K562 (cell line): ENCODE measurements around the gene SOX18. TPM values are rescaled to one million over a fixed set of nuclear protein-coding genes. Genes with fewer than 3 reads are reported as not detected.

Experiments
- ATAC-seq: fragments of 200-7000 bp; cut with Tn5 transposase; 3 replicates; pipeline ENCODE4 v1.9.1; 2020; ENCODE audit warnings: moderate library complexity
- BruUV-seq: library from RNA; stranded (reverse); fragments of 400-500 nt; replicated peaks from 2 replicates; lab custom pipeline; 2021; lab: Mats Ljungman, UMichigan
- CTCF ChIA-PET: fragments of 300-600 bp; formaldehyde crosslinking; extraction: SDS; loops from one replicate; lab custom pipeline; 2021; ENCODE audit warnings: low intra/inter-chr PET ratio; lab: Yijun Ruan, JAX
- POLR2A ChIA-PET: fragments of 300-600, 350-650 bp; sonication (Branson Sonifier 250); formaldehyde crosslinking; extraction: SDS; loops from one replicate; lab custom pipeline; 2021; ENCODE audit warnings: antibody characterized with exemption, inconsistent platforms; lab: Yijun Ruan, JAX
- DNase-seq, 4 experiments: peaks; one replicate each; pipeline versions ENCODE4 v3.0.0 to v3.0.0-alpha.2; 2011 to 2018; ENCODE audit warnings: low spot score in 3 of 4, mixed read lengths in 3 of 4; ENCODE audit errors: extremely low read depth in 1 of 4
- FAIRE-seq: peaks from 2 replicates; lab custom pipeline; 2011; peaks lifted over from hg19 to GRCh38; lab: Jason Lieb, UNC
- H2AFZ ChIP-seq: 2 replicates; pipeline ENCODE4 v1.6.0; 2011; ENCODE audit warnings: low read depth, low read length, control low read depth, inconsistent platforms
- H3K27ac ChIP-seq: fragments of 200-600 bp; 3 replicates; pipeline ENCODE4 v1.8.0; 2011; ENCODE audit warnings: low read depth, mild to moderate bottlenecking, control low read depth, inconsistent platforms, low read length, moderate library complexity, mixed read lengths; ENCODE audit errors: extremely low read depth
- H3K27me3 ChIP-seq, 2 experiments: fragments of 300-600 bp in 1 of 2; 2 replicates in 1 of 2; 3 replicates in 1 of 2; pipeline versions ENCODE4 v1.6.0 to v1.8.0; 2011; ENCODE audit warnings: inconsistent platforms in 2 of 2, low read length in 2 of 2, mild to moderate bottlenecking in 1 of 2, mixed read lengths in 1 of 2, moderate library complexity in 1 of 2; ENCODE audit not compliant: control insufficient read depth in 2 of 2, insufficient read depth in 2 of 2
- H3K36me3 ChIP-seq: fragments of 300-600 bp; 3 replicates; pipeline ENCODE4 v1.8.0; 2011; ENCODE audit warnings: mild to moderate bottlenecking, low read length, inconsistent platforms; ENCODE audit not compliant: control insufficient read depth, insufficient read depth
- H3K4me1 ChIP-seq, 2 experiments: fragments of 200-600 bp in 1 of 2; replicated peaks in 1 of 2; 2 replicates in 1 of 2; 3 replicates in 1 of 2; pipeline versions ENCODE4 v1.5.1 to v1.8.0; 2011; ENCODE audit warnings: inconsistent platforms in 2 of 2, low read length in 2 of 2, mild to moderate bottlenecking in 1 of 2, mixed read lengths in 1 of 2, moderate library complexity in 1 of 2; ENCODE audit not compliant: control insufficient read depth in 2 of 2, insufficient read depth in 2 of 2
- H3K4me2 ChIP-seq: 2 replicates; pipeline ENCODE4 v1.6.1; 2011; ENCODE audit warnings: low read length, control low read depth, inconsistent platforms, mixed read lengths; ENCODE audit not compliant: insufficient read depth
- H3K4me3 ChIP-seq: fragments of 200-600 bp; sonication (generic), shearing (Covaris generic); 2 replicates; pipeline ENCODE4 v1.5.1; 2016; ENCODE audit warnings: control low read depth, inconsistent platforms
- H3K79me2 ChIP-seq: fragments of 200-600 bp; 3 replicates; pipeline ENCODE4 v1.8.0; 2011; ENCODE audit warnings: low read length, inconsistent platforms; ENCODE audit not compliant: control insufficient read depth, insufficient read depth
- H3K9ac ChIP-seq, 2 experiments: 2 replicates each; pipeline versions ENCODE4 v1.6.0 to v1.6.1; 2011; ENCODE audit warnings: low read depth in 2 of 2, low read length in 2 of 2, control low read depth in 1 of 2, inconsistent platforms in 1 of 2, mild to moderate bottlenecking in 1 of 2, mixed read lengths in 1 of 2; ENCODE audit not compliant: insufficient read depth in 1 of 2
- H3K9me1 ChIP-seq: one replicate; pipeline ENCODE4 v1.6.0; 2011; ENCODE audit warnings: inconsistent platforms, mild to moderate bottlenecking, low read length, moderate library complexity; ENCODE audit not compliant: control insufficient read depth, insufficient read depth
- H3K9me3 ChIP-seq: replicated peaks from 2 replicates; pipeline ENCODE4 v1.5.1; 2011; ENCODE audit warnings: low read depth, low read length, inconsistent platforms; ENCODE audit not compliant: control insufficient read depth, insufficient read depth
- H4K20me1 ChIP-seq: replicated peaks from 2 replicates; pipeline ENCODE4 v1.6.1; 2011; ENCODE audit warnings: low read length, inconsistent platforms, mixed read lengths; ENCODE audit not compliant: control insufficient read depth, insufficient read depth
- CHCHD3 ChIP-seq: fragments of 250-450 bp; sonication (Bioruptor Pico); IDR thresholded peaks from 2 replicates; pipeline ENCODE4 v2.1.2; 2022; ENCODE audit warnings: mild to moderate bottlenecking
- KLF13 ChIP-seq: fragments of 450-650 bp; IDR thresholded peaks from 2 replicates; pipeline ENCODE4 v1.6.1; 2016; ENCODE audit warnings: missing genetic modification characterization, low read depth, mild to moderate bottlenecking, missing compliant biosample characterization, moderate library complexity, borderline replicate concordance
- MAFK ChIP-seq: IDR thresholded peaks from 2 replicates; pipeline ENCODE4 v1.6.1; 2011; ENCODE audit warnings: low read length, improper control_type of control experiment
- MXI1 ChIP-seq: IDR thresholded peaks from 2 replicates; pipeline ENCODE4 v1.6.1; 2011; ENCODE audit warnings: low read depth, mild to moderate bottlenecking, improper control_type of control experiment, low read length
- POLR2B ChIP-seq: fragments of 450-650 bp; IDR thresholded peaks from 2 replicates; pipeline ENCODE4 v1.6.1; 2018; ENCODE audit warnings: low read depth; ENCODE audit not compliant: partially characterized antibody
- ZNF143 ChIP-seq: sonication (generic); formaldehyde crosslinking; IDR thresholded peaks from 2 replicates; pipeline ENCODE4 v1.9.0; 2022; ENCODE audit warnings: mild to moderate bottlenecking, missing genetic modification reagents
- WGBS: fragments of 100-300 bp; shearing (Covaris generic); methylation state at CpG from one replicate; pipeline ENCODE4 v1.1.6; 2016; ENCODE audit warnings: low coverage, mixed read lengths; ENCODE audit not compliant: insufficient coverage; ENCODE audit errors: missing lambda C conversion rate; 5-methylcytosine and 5-hydroxymethylcytosine counted together
- in situ Hi-C: fragments of 300-500 bp; cut with MboI; formaldehyde crosslinking; loops from 4 replicates; pipeline ENCODE4 v1.15.0; 2018; ENCODE audit warnings: inconsistent platforms, mixed read lengths
- intact Hi-C: fragments of 100-400 bp; cut with micrococcal nuclease; formaldehyde crosslinking; loops from 2 replicates; pipeline ENCODE4 v1.14.2; 2022
- polyA plus RNA-seq, 8 experiments: library from polyadenylated mRNA; depleted of rRNA in 4 of 8; stranded (reverse) in 5 of 8; unstranded in 3 of 8; fragments of >200 nt; fragmentation: Nextera tagmentation in 2 of 8; fragmentation: Illumina TruSeq in 1 of 8; extraction: Ambion mirVana in 2 of 8; extraction: Trizol in 1 of 8; gene quantifications; 2 replicates each; pipeline versions ENCODE4 v1.2.1 to v1.2.3, GENCODE V29; 2011 to 2014; ENCODE audit warnings: inconsistent platforms in 1 of 8, missing spikeins in 1 of 8
- total RNA-seq, 7 experiments: library from RNA; depleted of rRNA in 6 of 7; stranded (reverse); fragments of >200 nt in 6 of 7; fragmentation: Illumina TruSeq in 2 of 7; extraction: Trizol in 2 of 7; gene quantifications; 2 replicates each; pipeline versions ENCODE4 v1.2.1 to v1.2.3, GENCODE V29; 2011 to 2021; ENCODE audit warnings: low replicate concordance in 1 of 7
- TF ChIP-seq, protein P1 (sequence below): fragments of 250-450 bp; sonication (Bioruptor Pico); IDR thresholded peaks from 2 replicates; pipeline ENCODE4 v1.4.0; 2020; ENCODE audit warnings: mild to moderate bottlenecking, moderate library complexity
- TF ChIP-seq, protein P2 (sequence below), 2 experiments: fragments of 450-650 bp in 1 of 2; IDR thresholded peaks; 2 replicates each; pipeline ENCODE4 v1.6.1; 2011 to 2017; ENCODE audit warnings: low read depth in 2 of 2, antibody characterized with exemption in 1 of 2, borderline replicate concordance in 1 of 2, low read length in 1 of 2, mild to moderate bottlenecking in 1 of 2, mixed read lengths in 1 of 2; ENCODE audit not compliant: control insufficient read depth in 1 of 2

Gene SOX18
- total and polyA plus RNA-seq, 9 of the 15 experiments (the other 6 are each of a cell fraction or from before 2014, with no cell fraction given) = 0.15 to 19.8 (median 0.33) TPM

DNA sequence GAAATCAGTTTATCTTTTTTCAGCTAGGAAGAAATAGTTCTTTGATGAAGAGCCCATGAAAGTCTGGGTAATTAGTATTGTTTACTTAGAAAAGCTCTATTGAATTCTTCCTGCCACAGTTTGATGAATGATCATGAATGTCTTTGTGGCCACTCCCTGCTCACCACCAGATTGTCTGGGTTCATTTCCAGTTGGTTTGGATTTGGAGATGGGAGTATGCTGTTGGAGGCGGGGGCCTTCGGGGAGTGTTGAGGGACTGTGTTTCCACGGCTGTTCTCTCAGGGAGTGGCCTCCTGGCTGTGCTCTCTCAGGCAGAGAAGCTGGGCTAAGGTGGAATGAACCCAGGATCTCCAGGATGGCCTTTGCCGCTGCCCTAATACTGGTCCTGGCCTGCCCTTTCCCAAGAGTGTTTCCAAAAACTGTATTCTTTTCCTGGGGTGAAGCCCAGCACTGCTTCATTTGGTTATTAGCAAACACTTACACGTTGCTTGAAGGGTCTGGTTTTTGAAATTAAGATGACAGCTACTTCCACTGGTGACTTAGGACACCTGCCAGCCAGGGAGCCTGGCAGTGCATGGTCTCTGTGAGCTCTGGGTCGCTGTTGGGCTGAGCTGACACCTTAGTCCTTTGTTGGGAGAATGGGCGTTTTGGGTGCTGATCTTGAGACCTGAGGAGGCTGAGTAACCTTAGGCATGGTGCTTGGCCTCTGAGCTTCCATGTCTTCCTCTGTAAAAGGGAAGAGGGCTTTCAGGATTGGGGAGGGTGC, 45.3 kb downstream of the SOX18 start:
- DNase-seq = no peak
- Histone ChIP-seq H3K27me3 (no peaks in the 10 kb centered on the region), H3K9me3 (peaks cover 6% of the 10 kb centered on the region), H3K4me2 (no peak overlapping the region), H3K27ac (no peak overlapping the region), H3K4me1 (no peaks in the 10 kb centered on the region), H3K9me1 (no peaks in the 10 kb centered on the region), H3K79me2 (peaks cover 3% of the 10 kb centered on the region; the same call in 1 of the 3 replicates), H3K36me3 (peaks cover 78% of the 10 kb centered on the region), H3K9ac (no peak overlapping the region), H4K20me1 (no peaks in the 10 kb centered on the region), H2AFZ (no peak overlapping the region), H3K4me3 (no peak overlapping the region)
- TF ChIP-seq, protein P1, sequence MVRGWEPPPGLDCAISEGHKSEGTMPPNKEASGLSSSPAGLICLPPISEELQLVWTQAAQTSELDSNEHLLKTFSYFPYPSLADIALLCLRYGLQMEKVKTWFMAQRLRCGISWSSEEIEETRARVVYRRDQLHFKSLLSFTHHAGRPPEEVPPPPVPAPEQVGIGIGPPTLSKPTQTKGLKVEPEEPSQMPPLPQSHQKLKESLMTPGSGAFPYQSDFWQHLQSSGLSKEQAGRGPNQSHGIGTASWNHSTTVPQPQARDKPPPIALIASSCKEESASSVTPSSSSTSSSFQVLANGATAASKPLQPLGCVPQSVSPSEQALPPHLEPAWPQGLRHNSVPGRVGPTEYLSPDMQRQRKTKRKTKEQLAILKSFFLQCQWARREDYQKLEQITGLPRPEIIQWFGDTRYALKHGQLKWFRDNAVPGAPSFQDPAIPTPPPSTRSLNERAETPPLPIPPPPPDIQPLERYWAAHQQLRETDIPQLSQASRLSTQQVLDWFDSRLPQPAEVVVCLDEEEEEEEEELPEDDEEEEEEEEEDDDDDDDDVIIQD = no peak
- TF ChIP-seq POLR2B (no peak), KLF13 (tag) (no peak), MAFK (no peak), MXI1 (no peak), CHCHD3 (no peak), ZNF143 (CRISPR knock-in tag) (no peak)
- TF ChIP-seq, protein P2, sequence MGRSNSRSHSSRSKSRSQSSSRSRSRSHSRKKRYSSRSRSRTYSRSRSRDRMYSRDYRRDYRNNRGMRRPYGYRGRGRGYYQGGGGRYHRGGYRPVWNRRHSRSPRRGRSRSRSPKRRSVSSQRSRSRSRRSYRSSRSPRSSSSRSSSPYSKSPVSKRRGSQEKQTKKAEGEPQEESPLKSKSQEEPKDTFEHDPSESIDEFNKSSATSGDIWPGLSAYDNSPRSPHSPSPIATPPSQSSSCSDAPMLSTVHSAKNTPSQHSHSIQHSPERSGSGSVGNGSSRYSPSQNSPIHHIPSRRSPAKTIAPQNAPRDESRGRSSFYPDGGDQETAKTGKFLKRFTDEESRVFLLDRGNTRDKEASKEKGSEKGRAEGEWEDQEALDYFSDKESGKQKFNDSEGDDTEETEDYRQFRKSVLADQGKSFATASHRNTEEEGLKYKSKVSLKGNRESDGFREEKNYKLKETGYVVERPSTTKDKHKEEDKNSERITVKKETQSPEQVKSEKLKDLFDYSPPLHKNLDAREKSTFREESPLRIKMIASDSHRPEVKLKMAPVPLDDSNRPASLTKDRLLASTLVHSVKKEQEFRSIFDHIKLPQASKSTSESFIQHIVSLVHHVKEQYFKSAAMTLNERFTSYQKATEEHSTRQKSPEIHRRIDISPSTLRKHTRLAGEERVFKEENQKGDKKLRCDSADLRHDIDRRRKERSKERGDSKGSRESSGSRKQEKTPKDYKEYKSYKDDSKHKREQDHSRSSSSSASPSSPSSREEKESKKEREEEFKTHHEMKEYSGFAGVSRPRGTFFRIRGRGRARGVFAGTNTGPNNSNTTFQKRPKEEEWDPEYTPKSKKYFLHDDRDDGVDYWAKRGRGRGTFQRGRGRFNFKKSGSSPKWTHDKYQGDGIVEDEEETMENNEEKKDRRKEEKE (IDR thresholded peaks at IDR 0.05; ENCODE audit: borderline replicate concordance in 1 of 2, control insufficient read depth in 1 of 2, low read depth in 2 of 2, low read length in 1 of 2) = no peak
- intact Hi-C loops = no loop called here
- no TSS peak for BruUV-seq
- in situ Hi-C loops = no loop called here
- 91% methylated on average over 7 of the region's 7 CpGs for WGBS
- no peak for FAIRE-seq
- no peak for ATAC-seq
- ChIA-PET POLR2A (interaction anchor here (0.6 to 1.3 kb wide), 2 partner anchors 14 to 33 kb away, joined by 3 read pairs; no protein-coding TSS in a partner anchor), CTCF (no interaction called here)
